BJ (cell line): ENCODE results near the gene NLK. TPM values are rescaled to one million over a fixed set of nuclear protein-coding genes. Genes with fewer than 3 reads are reported as not detected.
"Not testable (repeated sequence)": the region's sequence is repeated elsewhere in the genome, so short reads cannot be mapped to it uniquely, and the experiment has no call there.

ENCODE experiments used
- CTCF ChIA-PET: fragments of 350-600 bp; formaldehyde crosslinking; extraction: SDS; loops from one replicate; lab custom pipeline; 2021; ENCODE audit warnings: antibody characterized with exemption, inconsistent platforms; lab: Yijun Ruan, JAX
- POLR2A ChIA-PET: fragments of 300-600 bp; sonication (Branson Sonifier 250); formaldehyde crosslinking; extraction: SDS; loops from one replicate; lab custom pipeline; 2021; ENCODE audit warnings: antibody characterized with exemption; lab: Charles Lee
- DNase-seq: peaks from one replicate; pipeline ENCODE4 v3.0.0-alpha.2; 2011; ENCODE audit warnings: low read depth
- H3K27me3 ChIP-seq: 2 replicates; pipeline ENCODE4 v1.6.0; 2011; ENCODE audit warnings: low read length; ENCODE audit not compliant: control insufficient read depth, insufficient read depth
- H3K36me3 ChIP-seq: 2 replicates; pipeline ENCODE4 v1.5.1; 2011; ENCODE audit warnings: low read length; ENCODE audit not compliant: control insufficient read depth, insufficient read depth
- H3K4me3 ChIP-seq: 2 replicates; pipeline ENCODE4 v1.5.1; 2011; ENCODE audit warnings: low read depth, mild to moderate bottlenecking, control low read depth, low read length
- CTCF ChIP-seq: IDR thresholded peaks from 2 replicates; pipeline ENCODE4 v1.5.1; 2011; ENCODE audit warnings: low read depth, mild to moderate bottlenecking, control low read depth, inconsistent platforms, low read length, moderate library complexity; ENCODE audit not compliant: insufficient read depth
- polyA plus RNA-seq: library from polyadenylated mRNA; depleted of rRNA; stranded (reverse); fragments of >200 nt; gene quantifications from 2 replicates; pipeline ENCODE4 v1.2.3, GENCODE V29; 2011

Gene NLK
- polyA plus RNA-seq, 1 experiment: 16.5 TPM

DNA sequence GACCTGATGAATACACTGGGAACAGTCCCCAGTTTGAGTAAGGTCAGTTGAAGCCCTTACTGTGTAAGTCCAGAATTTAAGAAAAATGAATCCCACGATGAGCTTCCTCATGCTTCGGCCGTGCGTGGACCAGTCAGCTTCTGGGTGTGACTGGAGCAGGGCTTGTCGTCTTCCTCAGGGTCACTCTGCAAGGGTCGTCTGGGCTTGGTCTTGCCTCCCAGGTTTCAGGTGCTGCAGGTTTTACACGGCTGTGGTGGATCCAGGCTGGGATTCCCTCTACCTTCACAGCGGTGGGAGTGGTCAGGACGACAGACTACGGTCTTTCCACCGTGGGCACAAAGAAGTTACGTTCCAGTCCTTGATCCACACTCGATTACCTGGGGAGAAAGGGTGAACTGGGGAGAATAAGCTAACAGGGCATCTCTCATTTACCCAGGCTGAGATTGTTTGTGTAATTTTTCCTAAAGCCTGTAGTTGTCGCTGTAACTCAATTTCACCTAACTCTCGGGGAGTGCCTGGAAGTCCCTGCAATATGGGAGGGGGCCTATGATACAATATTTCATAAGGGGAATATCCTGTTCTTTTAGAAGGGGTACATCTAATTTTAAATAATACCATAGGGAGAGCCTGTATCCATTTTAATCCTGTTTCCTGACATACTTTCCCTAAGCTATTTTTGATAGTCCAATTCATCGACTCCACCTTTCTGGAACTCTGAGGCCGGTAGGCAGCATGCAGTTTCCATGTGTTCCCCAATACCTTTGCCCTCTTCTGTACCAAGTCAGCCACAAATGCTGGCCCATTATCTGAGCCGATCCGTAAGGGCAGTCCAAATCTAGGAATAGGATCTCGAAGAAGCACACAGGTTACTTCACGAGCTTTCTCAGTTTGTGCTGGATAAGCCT lies 190.7 kb downstream of the NLK start:
- TF ChIP-seq CTCF: peak; percentile 38; the same call in 1 of the 2 replicates
- CTCF ChIA-PET: interaction anchor here (0.6 to 2.5 kb wide), 17 partner anchors 7 to 428 kb away, joined by 3 to 7 read pairs (median 4); partner anchors contain the start of genes IFT20 and TNFAIP1
- POLR2A ChIA-PET, H3K36me3 ChIP-seq, DNase-seq, H3K27me3 ChIP-seq, H3K4me3 ChIP-seq: not testable (repeated sequence)

DNA sequence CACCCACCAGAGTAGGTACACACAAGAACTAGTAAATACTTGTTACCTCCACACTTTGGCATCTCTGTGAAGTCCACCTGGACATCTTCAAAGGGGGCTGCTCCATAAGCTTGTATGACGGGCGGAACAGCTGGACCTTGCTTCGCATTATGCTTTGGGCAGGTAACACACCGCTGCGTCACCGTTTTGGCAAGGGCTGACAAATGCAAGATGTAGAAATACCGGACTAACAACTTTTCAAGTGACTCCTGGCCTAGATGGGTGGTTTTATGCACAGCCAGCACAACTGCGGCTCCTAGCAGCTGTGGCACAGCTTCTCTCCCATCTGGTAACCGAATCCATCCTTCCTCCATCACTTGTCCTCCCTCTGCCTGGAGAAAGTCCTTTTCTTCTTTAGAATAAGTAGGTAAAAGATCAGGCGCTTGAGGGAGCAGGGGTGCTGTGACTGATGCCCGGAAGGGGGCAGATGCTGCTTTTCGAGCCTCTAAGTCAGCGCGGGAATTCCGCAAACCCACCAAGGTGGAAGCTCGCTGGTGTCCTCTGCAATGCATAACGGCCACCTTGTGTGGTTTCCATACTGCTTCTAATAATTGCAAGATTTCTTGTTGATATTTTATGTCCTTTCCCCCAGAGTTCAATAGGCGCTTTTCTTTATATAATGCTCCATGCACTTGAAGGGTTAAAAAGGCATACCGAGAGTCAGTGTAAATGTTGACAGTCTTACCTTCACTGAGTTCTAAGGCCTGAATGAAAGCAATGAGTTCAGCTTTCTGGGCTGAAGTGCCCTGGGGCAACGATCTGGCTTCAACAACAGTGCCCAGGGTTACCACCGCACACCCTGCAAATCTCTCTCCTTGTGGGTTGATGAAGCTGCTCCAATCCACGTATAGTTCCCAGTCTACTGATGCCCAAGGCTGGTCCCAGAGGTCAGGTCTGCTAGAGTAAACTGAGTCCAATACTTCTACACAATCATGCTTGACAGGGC lies 191.7 kb downstream of the NLK start:
- H3K27me3 ChIP-seq, POLR2A ChIA-PET, DNase-seq, H3K36me3 ChIP-seq, H3K4me3 ChIP-seq: not testable (repeated sequence)
- CTCF ChIA-PET: interaction anchor here (0.6 to 2.5 kb wide), 15 partner anchors 8 to 858 kb away, joined by 3 to 5 read pairs (median 4); no protein-coding TSS in a partner anchor

GRCh38 chr17:28235066-28235700 lies 192.7 kb downstream of the NLK start:
- H3K4me3 ChIP-seq, H3K36me3 ChIP-seq, POLR2A ChIA-PET, H3K27me3 ChIP-seq, DNase-seq: not testable (repeated sequence)
- CTCF ChIA-PET: interaction anchor here (0.6 to 2.5 kb wide), 5 partner anchors 10 to 859 kb away, joined by 3 to 5 read pairs (median 3); no protein-coding TSS in a partner anchor

DNA sequence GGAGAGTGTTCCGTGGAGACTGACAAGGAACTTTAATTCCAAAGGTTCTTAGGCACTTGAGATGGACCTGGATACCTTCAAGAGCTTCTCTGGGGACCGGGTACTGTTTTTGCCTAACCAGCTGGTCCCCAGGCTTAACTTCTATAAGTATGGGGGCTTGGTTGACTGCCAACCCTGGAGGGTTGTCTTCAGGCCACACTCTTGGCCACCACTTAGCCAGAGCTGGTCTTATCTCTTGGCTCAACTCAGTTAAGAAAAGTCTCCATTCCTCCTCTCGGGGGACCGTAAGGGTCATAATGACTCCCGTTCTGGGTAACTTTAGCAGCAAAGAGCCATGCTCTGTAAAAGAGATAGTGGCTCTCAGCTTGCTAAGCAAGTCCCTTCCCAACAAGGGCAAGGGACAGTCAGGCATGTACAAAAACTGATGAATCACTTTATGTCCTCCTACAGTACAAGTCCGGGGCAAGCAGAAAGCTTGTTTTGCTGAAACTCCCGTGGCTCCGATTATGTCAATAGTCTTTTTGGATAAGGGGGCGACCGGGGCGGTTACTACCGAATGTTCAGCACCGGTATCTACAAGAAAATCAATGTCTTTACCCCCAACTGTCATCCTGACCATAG lies 193.7 kb downstream of the NLK start:
- POLR2A ChIA-PET, H3K4me3 ChIP-seq, H3K27me3 ChIP-seq, DNase-seq, H3K36me3 ChIP-seq: not testable (repeated sequence)
- CTCF ChIA-PET: interaction anchor here (1.0 to 1.3 kb wide), 2 partner anchors 13 to 97 kb away, joined by 3 read pairs; no protein-coding TSS in a partner anchor

DNA sequence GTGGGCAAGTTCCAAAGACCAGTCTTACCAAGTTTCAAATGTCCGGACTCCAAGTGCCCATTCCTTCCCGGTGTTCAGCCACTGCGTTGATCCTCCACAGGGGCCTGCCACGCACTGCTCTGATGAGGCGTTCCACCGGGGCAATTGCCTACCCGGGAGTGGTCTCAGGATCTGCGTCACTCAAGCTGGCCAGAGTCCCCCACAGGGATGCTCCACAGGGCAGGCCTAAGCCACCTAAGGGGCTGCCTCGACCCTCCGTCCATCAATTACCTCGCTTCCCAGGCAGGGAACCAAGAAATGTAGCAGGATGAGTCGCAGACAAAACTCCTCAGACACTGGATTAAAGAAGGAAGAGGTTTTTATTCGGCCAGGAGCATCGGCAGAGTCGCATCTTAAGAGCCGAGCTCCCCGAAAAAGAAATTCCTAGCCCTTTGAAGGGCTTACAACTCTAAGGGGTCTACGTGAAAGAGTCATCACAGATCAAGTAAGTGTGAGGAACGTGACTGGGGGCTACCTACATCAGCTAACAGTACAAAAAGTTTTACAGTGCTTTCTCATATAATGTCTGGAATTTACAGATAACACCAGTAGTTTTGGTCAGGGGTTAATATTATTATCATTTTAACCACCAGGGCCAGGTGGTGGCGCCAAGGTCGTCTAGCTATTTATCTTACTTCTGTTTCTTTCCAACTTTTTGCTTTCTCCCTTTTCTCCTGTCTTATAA lies 196.2 kb downstream of the NLK start:
- CTCF ChIA-PET: interaction anchor here (4.4 kb wide), 1 partner anchor 13 kb away, joined by 24 read pairs; no protein-coding TSS in a partner anchor
- POLR2A ChIA-PET: not testable (repeated sequence)

GRCh38 chr17:28239271-28239624 lies 196.8 kb downstream of the NLK start:
- POLR2A ChIA-PET: no interaction called here
- no peak overlapping the region for H3K4me3 ChIP-seq
- no peak for TF ChIP-seq CTCF
- no peak for DNase-seq
- peaks cover 4% of the 10 kb centered on the region for H3K27me3 ChIP-seq
- no peaks in the 10 kb centered on the region for H3K36me3 ChIP-seq
- CTCF ChIA-PET: interaction anchor here (4.4 kb wide), 1 partner anchor 12 kb away, joined by 24 read pairs; no protein-coding TSS in a partner anchor

More for the DNA sequence above, 196.2 kb downstream of the NLK start:
- not testable (repeated sequence) for H3K36me3 ChIP-seq, H3K4me3 ChIP-seq, H3K27me3 ChIP-seq, DNase-seq
